B cell (primary cell): ENCODE measurements around the gene DIS3.
A peak's percentile ranks its signal among the peaks of the same experiment; 100 is the strongest.

Experiments
- EZH2 ChIP-seq: IDR thresholded peaks from 2 replicates; pipeline ENCODE4 v1.6.1; 2012; ENCODE audit warnings: borderline replicate concordance, low read depth, mild to moderate bottlenecking, moderate library complexity, low read length; ENCODE audit not compliant: insufficient read depth, poor library complexity, severe bottlenecking
- TF ChIP-seq, protein P1 (sequence below): fragments of 200-600 bp; IDR thresholded peaks from one replicate; pipeline ENCODE4 v1.8.0; 2022; ENCODE audit warnings: antibody characterized with exemption, mild to moderate bottlenecking

DNA sequence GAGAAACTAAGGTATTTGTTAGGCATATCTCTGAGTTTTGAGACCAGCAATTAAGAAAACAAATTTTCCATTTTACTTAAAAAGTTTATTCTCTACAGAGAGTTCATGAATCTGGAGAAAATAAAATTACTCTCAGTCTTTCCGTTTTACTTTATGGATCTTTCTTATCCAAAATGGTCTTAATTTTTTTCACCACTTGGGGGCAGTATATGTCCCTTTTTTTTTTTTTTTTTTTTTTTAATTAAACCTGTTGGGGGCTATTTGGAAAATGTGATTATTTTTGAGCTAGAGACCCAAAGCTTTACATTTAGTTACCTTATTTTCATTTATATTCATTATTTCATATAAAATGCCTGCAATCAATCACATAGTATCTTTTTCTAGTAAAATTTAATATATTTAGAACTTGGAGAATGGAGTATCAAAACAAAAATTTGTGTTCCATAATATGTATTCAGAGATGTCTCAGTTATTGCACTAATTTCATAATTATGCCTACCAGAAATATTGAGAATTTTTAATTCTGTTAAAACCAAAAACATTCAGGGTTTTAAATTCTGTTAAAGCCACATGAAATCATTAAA is 27.3 kb upstream of the DIS3 start:
- no peak for TF ChIP-seq EZH2
- TF ChIP-seq, protein P1, sequence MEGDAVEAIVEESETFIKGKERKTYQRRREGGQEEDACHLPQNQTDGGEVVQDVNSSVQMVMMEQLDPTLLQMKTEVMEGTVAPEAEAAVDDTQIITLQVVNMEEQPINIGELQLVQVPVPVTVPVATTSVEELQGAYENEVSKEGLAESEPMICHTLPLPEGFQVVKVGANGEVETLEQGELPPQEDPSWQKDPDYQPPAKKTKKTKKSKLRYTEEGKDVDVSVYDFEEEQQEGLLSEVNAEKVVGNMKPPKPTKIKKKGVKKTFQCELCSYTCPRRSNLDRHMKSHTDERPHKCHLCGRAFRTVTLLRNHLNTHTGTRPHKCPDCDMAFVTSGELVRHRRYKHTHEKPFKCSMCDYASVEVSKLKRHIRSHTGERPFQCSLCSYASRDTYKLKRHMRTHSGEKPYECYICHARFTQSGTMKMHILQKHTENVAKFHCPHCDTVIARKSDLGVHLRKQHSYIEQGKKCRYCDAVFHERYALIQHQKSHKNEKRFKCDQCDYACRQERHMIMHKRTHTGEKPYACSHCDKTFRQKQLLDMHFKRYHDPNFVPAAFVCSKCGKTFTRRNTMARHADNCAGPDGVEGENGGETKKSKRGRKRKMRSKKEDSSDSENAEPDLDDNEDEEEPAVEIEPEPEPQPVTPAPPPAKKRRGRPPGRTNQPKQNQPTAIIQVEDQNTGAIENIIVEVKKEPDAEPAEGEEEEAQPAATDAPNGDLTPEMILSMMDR = peak; percentile 90
